GM18517 (cell line): Measurements from ENCODE around the gene FGFR2.

Experiments used
- ATAC-seq: cut with Tn5 transposase; IDR thresholded peaks from one replicate; pipeline ENCODE4 v1.9.1; 2021; ENCODE audit warnings: mild to moderate bottlenecking, moderate library complexity; ENCODE audit not compliant: unreplicated experiment

The FGFR2 gene

GRCh38 chr10:121500701-121501332 lies 97.4 kb downstream of the FGFR2 start:
- no peak for ATAC-seq

GRCh38 chr10:121497513-121498470 lies 100.5 kb downstream of the FGFR2 start:
- no peak for ATAC-seq

- no peak for ATAC-seq
Measured at GRCh38 chr10:121495719-121496118, 102.5 kb downstream of the FGFR2 start.

- ATAC-seq: no peak
Measured at GRCh38 chr10:121494296-121494695, 103.9 kb downstream of the FGFR2 start.

- no peak for ATAC-seq
Measured at GRCh38 chr10:121493521-121493920, 104.7 kb downstream of the FGFR2 start.

GRCh38 chr10:121490871-121491519 lies 107.2 kb downstream of the FGFR2 start:
- ATAC-seq: no peak

- no peak for ATAC-seq
Measured at GRCh38 chr10:121485436-121486139, 112.7 kb downstream of the FGFR2 start.

- ATAC-seq: no peak
Measured at GRCh38 chr10:121484816-121485215, 113.4 kb downstream of the FGFR2 start.

- ATAC-seq: no peak
Measured at GRCh38 chr10:121484401-121484800, 113.8 kb downstream of the FGFR2 start.

- ATAC-seq: no peak
Measured at GRCh38 chr10:121481180-121481579, 117.1 kb downstream of the FGFR2 start.

DNA sequence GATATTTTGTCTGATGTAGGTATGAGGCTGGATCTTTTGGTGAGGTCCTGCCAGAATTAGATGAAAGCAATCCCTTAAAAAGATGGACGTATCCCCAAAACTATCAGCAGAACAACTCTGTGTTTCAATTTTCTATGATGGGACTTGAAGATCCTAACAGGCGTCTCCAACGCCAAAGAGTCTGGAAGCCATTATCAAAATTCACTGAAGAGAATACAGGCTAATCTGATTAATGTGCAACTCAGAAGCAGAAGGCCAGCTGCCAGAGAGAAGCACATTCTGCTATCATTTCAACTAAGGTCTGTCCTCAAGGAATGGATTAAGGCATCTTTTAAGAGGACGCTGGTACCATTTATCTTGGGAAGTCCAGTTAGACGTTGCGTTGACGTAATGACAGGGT lies 119.7 kb downstream of the FGFR2 start:
- ATAC-seq: no peak

DNA sequence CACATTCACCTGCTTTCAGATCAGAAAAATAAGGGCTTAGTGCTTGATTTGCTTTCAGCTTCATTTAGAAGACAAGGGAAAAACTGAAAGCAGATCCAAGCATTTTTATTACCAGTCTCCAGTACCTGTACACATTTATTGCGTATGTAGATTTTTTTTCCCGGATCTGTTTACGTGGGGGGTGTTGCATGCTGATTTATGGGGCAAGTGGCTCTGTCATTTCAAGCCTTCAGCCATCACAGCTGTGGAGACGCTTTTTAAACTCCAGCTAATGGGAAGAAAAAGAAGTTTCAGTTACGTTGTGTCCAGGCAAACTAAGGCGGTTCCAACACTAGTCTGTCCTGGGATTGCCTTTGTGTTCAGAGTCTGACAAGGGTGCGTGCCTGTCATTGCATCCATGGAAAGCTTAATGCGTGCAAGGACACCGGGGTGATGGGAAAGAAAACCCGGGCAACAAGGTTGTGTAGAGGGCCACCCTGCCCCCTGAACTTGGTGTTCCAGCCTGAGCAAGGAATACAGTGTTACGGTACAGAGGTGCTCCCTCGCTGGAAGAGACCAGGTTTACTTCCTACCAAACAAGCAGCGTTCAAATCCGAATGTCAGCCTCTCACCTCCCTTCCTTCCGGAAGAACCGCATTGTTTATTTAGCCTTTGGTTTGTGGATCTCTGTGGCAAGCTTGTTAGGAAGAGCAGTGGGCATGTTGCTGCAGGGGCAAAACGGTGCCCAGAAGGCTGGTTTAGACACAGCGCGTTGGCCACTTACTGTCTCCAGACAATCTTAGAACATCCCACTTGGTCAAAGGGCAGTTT lies 128.2 kb downstream of the FGFR2 start:
- ATAC-seq: no peak

GRCh38 chr10:121468726-121469125 lies 129.5 kb downstream of the FGFR2 start:
- ATAC-seq: no peak

DNA sequence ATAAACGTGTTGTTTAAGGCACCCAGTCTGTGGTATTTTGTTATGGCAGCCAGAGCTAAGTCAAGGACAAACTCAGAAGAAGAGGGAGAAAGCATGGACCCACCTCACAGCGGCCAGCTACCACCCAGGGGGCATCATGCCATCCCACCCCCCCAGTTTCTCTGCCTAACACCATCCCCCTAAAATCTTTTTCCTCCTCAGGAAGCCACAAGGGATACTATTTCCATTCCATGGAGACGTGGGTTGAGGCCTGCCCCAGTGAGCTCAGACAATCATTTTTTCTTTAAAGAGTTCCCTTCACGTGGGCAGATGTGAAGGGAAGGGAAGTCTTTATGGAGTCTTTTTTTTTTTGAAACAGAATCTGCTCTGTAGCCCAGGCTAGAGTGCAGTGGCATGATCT lies 131.8 kb downstream of the FGFR2 start:
- ATAC-seq: no peak

DNA sequence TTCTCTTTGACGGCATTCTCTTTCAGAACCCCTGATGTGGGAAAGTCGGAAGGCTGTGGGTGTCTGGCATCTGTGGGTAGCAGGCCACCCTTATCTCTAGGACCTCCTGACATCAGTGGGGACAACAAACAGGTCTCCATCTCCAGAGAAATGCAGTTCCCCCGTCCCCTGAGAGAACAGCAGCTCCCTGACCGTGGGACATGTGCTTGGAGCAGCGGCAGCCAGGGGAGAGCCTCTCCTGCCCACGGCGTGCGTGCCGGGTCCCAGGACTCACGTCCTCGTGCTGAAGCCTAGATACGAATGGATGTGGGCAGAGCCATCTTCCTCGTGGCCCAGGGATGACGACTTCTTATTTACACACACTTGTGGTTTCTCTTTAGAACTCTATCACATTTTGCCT lies 133.0 kb downstream of the FGFR2 start:
- ATAC-seq: no peak

GRCh38 chr10:121464517-121464916 lies 133.7 kb downstream of the FGFR2 start:
- ATAC-seq: no peak

- no peak for ATAC-seq
Measured at GRCh38 chr10:121462955-121463354, 135.3 kb downstream of the FGFR2 start.

- no peak for ATAC-seq
Measured at GRCh38 chr10:121462281-121462680, 136.0 kb downstream of the FGFR2 start.

DNA sequence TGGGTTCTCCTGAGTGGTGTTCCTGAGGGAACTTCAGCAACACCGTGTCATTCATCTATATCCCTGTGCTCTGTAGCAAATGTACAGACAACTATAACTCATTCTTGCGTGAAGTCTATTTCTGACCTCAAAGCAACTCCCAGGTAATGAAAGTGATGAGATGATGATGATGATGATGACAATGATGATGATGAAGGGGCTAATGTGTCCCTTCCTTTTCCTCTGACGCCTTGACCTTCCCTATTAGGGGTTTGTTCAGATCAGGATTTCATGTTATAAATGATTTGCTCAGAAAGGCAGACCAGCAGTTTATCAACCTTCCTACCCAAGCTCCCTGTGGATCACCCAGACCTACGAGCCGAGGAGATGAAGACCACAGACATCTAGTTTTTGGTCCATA lies 136.9 kb downstream of the FGFR2 start:
- ATAC-seq: no peak

- ATAC-seq: no peak
Measured at GRCh38 chr10:121460733-121461132, 137.5 kb downstream of the FGFR2 start.
